HG03060 (cell line): Measurements from ENCODE around the gene ZNF330.

Experiments used
- ATAC-seq: cut with Tn5 transposase; IDR thresholded peaks from one replicate; pipeline ENCODE4 v1.9.1; 2021; ENCODE audit warnings: low read depth, moderate number of reproducible peaks; ENCODE audit not compliant: unreplicated experiment

Gene ZNF330

GRCh38 chr4:141229408-141230101, 8.9 kb downstream of the ZNF330 start:
- peak; percentile 47 for ATAC-seq

GRCh38 chr4:141233673-141234072, 13.0 kb downstream of the ZNF330 start:
- ATAC-seq = no peak

GRCh38 chr4:141238186-141238585, 17.5 kb downstream of the ZNF330 start:
- no peak for ATAC-seq

GRCh38 chr4:141240259-141240658, 19.6 kb downstream of the ZNF330 start:
- no peak for ATAC-seq

- ATAC-seq = no peak
Measured at GRCh38 chr4:141240671-141241070, 20.0 kb downstream of the ZNF330 start.

- ATAC-seq = no peak
Measured at GRCh38 chr4:141241986-141242385, 21.3 kb downstream of the ZNF330 start.

- no peak for ATAC-seq
Measured at GRCh38 chr4:141244419-141244818, 23.7 kb downstream of the ZNF330 start.

GRCh38 chr4:141246243-141246642, 25.5 kb downstream of the ZNF330 start:
- no peak for ATAC-seq

- ATAC-seq = no peak
Measured at GRCh38 chr4:141246683-141247429, 26.2 kb downstream of the ZNF330 start.

GRCh38 chr4:141247430-141247780, 26.7 kb downstream of the ZNF330 start:
- ATAC-seq = no peak

- ATAC-seq = no peak
Measured at GRCh38 chr4:141248029-141248428, 27.3 kb downstream of the ZNF330 start.

- ATAC-seq = no peak
Measured at GRCh38 chr4:141248486-141248885, 27.8 kb downstream of the ZNF330 start.

GRCh38 chr4:141254326-141254725, 33.6 kb downstream of the ZNF330 start:
- no peak for ATAC-seq

- no peak for ATAC-seq
Measured at GRCh38 chr4:141255016-141255415, 34.3 kb downstream of the ZNF330 start.

- ATAC-seq = no peak
Measured at GRCh38 chr4:141258558-141258957, 37.9 kb downstream of the ZNF330 start.

- no peak for ATAC-seq
Measured at GRCh38 chr4:141275834-141276233, 55.1 kb downstream of the ZNF330 start.

- ATAC-seq = no peak
Measured at GRCh38 chr4:141283152-141283551, 62.5 kb downstream of the ZNF330 start.

- no peak for ATAC-seq
Measured at GRCh38 chr4:141283563-141283962, 62.9 kb downstream of the ZNF330 start.
